ENCODE data around the gene KBTBD6. TPM values are rescaled to one million over a fixed set of nuclear protein-coding genes. Genes with fewer than 3 reads are reported as not detected.
A peak's percentile ranks its signal among the peaks of the same experiment; 100 is the strongest.
"Not testable (repeated sequence)": the region's sequence is repeated elsewhere in the genome, so short reads cannot be mapped to it uniquely, and the experiment has no call there.

The KBTBD6 gene
- total RNA-seq, 1 experiment from 2014 or later, result 9.1 TPM

DNA sequence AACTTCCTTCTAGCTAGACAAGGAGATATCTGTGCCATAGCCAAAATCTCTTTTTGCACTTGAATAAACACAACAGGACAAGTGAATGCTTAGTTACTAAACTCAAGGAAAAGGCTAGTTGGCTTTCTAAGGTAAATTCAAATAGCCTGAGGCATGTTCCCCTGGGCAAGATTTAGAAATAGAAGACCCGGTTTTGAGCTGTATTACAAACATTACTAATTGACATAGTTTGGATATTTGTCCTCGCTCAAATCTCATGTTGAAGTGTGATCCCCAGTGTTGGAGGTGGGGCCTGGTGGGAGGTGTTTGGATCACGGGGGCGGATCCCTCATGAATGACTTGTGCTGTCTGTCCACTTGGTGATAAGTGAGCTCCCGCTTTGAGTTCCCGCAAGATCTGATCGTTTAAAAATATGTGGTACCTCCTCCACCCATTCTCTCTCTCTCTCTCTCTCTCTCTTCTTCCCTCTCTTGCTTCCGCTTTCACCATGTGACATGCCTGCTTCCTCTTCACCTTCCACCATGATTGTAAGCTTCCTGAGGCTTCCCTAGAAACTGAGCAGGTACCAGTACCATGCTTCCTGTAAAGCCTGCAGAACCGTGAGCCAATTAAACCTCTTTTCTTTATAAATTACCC is 3.9 kb upstream of the KBTBD6 start:
- Histone ChIP-seq H3K4me1 (ENCODE audit: control insufficient read depth in 1 of 2, insufficient read depth in 2 of 2, low read length in 2 of 2) (peaks cover 2 to 44% of the 10 kb centered on the region in 2 experiments; a peak in 3 of 4 replicates), H3K4me2 (ENCODE audit: low read length) (no peak overlapping the region), H3K9me3 (ENCODE audit: control insufficient read depth in 1 of 2, insufficient read depth in 1 of 2, low read depth in 1 of 2, low read length in 2 of 2) (no peaks in the 10 kb centered on the region), H3K27ac (ENCODE audit: low read depth, low read length) (no peak overlapping the region), H2AFZ (ENCODE audit: low read depth, low read length, poor library complexity, severe bottlenecking) (no peak overlapping the region), H3K27me3 (ENCODE audit: insufficient read depth, low read length) (no peaks in the 10 kb centered on the region), H4K20me1 (ENCODE audit: insufficient read depth) (no peaks in the 10 kb centered on the region), H3K36me3 (ENCODE audit: control insufficient read depth in 1 of 2, insufficient read depth in 2 of 2, low read length in 2 of 2) (no peaks in the 10 kb centered on the region), H3K79me2 (ENCODE audit: insufficient read depth, low read length) (peaks cover 16% of the 10 kb centered on the region), H3K9me2 (ENCODE audit: insufficient read depth) (no peaks in the 10 kb centered on the region), H3K9ac (ENCODE audit: low read length) (no peak overlapping the region), H3K4me3 (replicated peaks in 1 of 2; ENCODE audit: low read depth in 1 of 2, low read length in 2 of 2) (no peak overlapping the region)
- DNase-seq (ENCODE audit: low read depth, low spot score) (no peak), ATAC-seq (no peak)
- no TSS peak for BruUV-seq (replicated peaks)
- RAD21 ChIA-PET (ENCODE audit: low non-redundant PET in 1 of 2, low total read pairs in 2 of 2, uncharacterized antibody in 2 of 2, unreplicated experiment in 2 of 2), result no interaction called here
- no peak for TF ChIP-seq CBX3 (IDR thresholded peaks at IDR 0.05; ENCODE audit: low read depth)
- POLR2A ChIA-PET, result no interaction called here
- intact Hi-C loops (cut with micrococcal nuclease), result no loop called here
- CTCF ChIA-PET, result no interaction called here

DNA sequence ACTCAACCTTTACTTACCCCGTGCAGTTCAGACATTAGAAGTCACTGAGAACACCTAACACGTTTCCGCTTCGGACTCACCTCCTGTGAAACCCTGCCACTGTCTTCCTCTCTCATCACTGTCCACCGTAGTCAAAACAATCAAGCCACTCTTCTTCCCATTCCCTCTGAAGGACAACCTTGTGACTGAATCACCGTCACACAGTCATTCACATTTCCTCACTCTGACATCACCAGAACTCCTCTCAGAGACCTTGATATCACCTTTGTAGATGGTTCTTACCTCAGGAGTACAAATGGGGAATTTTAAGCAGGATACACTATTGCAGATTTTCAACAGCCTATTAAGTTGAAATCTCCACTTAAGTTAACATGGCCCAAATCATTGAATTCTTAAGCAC is 1.3 kb upstream of the KBTBD6 start:
- peak overlapping the region; percentile 81; the same call in 1 of the 2 replicates for H3K9ac ChIP-seq (ENCODE audit: low read length)
- BruUV-seq (replicated peaks), result no TSS peak
- H4K20me1 ChIP-seq (ENCODE audit: insufficient read depth), result no peaks in the 10 kb centered on the region
- H3K36me3 ChIP-seq (ENCODE audit: control insufficient read depth in 1 of 2, insufficient read depth in 2 of 2, low read length in 2 of 2), result peaks cover 0 to 9% of the 10 kb centered on the region in 2 experiments; a peak in 1 of 4 replicates
- peak overlapping the region; percentile 74 to 75 for H3K4me3 ChIP-seq (replicated peaks in 1 of 2; ENCODE audit: low read depth in 1 of 2, low read length in 2 of 2)
- intact Hi-C loops (cut with micrococcal nuclease), result loop anchor here (2.0 kb wide), 1 partner anchor 73 kb away; the partner anchor contains the start of gene WBP4
- H3K4me2 ChIP-seq (ENCODE audit: low read length), result peak overlapping the region; percentile 77
- H3K27me3 ChIP-seq (ENCODE audit: insufficient read depth, low read length), result no peaks in the 10 kb centered on the region
- no peaks in the 10 kb centered on the region for H3K9me3 ChIP-seq (ENCODE audit: control insufficient read depth in 1 of 2, insufficient read depth in 1 of 2, low read depth in 1 of 2, low read length in 2 of 2)
- H3K9me2 ChIP-seq (ENCODE audit: insufficient read depth), result no peaks in the 10 kb centered on the region
- DNase-seq (ENCODE audit: low read depth, low spot score) (no peak), ATAC-seq (no peak)
- ChIA-PET RAD21 (ENCODE audit: low non-redundant PET in 1 of 2, low total read pairs in 2 of 2, uncharacterized antibody in 2 of 2, unreplicated experiment in 2 of 2) (no interaction called here), CTCF (no interaction called here), POLR2A (no interaction called here)
- no peak overlapping the region for H2AFZ ChIP-seq (ENCODE audit: low read depth, low read length, poor library complexity, severe bottlenecking)
- peaks cover 38% of the 10 kb centered on the region for H3K79me2 ChIP-seq (ENCODE audit: insufficient read depth, low read length)
- TF ChIP-seq JUND (IDR thresholded peaks at IDR 0.05), result no peak
- TF ChIP-seq, protein P1, sequence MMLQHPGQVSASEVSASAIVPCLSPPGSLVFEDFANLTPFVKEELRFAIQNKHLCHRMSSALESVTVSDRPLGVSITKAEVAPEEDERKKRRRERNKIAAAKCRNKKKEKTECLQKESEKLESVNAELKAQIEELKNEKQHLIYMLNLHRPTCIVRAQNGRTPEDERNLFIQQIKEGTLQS (IDR thresholded peaks at IDR 0.05), result no peak
- TF ChIP-seq EZH2phosphoT487 (IDR thresholded peaks at IDR 0.05; ENCODE audit: borderline replicate concordance), result no peak
- TF ChIP-seq CBX3 (IDR thresholded peaks at IDR 0.05; ENCODE audit: low read depth), result no peak
- TF ChIP-seq SRF (IDR thresholded peaks at IDR 0.05; ENCODE audit: low read depth), result no peak
- no peak for TF ChIP-seq POLR2AphosphoS5 (IDR thresholded peaks at IDR 0.05; ENCODE audit: low read depth, low read length)
- TF ChIP-seq SIN3A (IDR thresholded peaks at IDR 0.05; ENCODE audit: low read depth), result no peak
- no peak for TF ChIP-seq TCF7L2 (IDR thresholded peaks at IDR 0.05; ENCODE audit: borderline replicate concordance, extremely low read depth, insufficient read depth, insufficient read length)
- TF ChIP-seq EGR1 (IDR thresholded peaks at IDR 0.05; ENCODE audit: low read depth), result no peak
- TF ChIP-seq SP1 (IDR thresholded peaks at IDR 0.05; ENCODE audit: low read depth), result no peak
- TF ChIP-seq FOSL1 (IDR thresholded peaks at IDR 0.05; ENCODE audit: low read depth), result no peak
- TF ChIP-seq EZH2 (IDR thresholded peaks at IDR 0.05), result no peak
- TF ChIP-seq POLR2A (IDR thresholded peaks at IDR 0.05; ENCODE audit: borderline replicate concordance, extremely low read depth, insufficient read depth, insufficient read length), result no peak
- no peak for TF ChIP-seq YY1 (IDR thresholded peaks at IDR 0.05; ENCODE audit: extremely low read depth, insufficient replicate concordance, low read depth, low read length)
- TF ChIP-seq CEBPB (IDR thresholded peaks at IDR 0.05; ENCODE audit: low read depth), result no peak
- peaks cover 2 to 37% of the 10 kb centered on the region in 2 experiments; a peak in 3 of 4 replicates for H3K4me1 ChIP-seq (ENCODE audit: control insufficient read depth in 1 of 2, insufficient read depth in 2 of 2, low read length in 2 of 2)
- no peak overlapping the region for H3K27ac ChIP-seq (ENCODE audit: low read depth, low read length)

DNA sequence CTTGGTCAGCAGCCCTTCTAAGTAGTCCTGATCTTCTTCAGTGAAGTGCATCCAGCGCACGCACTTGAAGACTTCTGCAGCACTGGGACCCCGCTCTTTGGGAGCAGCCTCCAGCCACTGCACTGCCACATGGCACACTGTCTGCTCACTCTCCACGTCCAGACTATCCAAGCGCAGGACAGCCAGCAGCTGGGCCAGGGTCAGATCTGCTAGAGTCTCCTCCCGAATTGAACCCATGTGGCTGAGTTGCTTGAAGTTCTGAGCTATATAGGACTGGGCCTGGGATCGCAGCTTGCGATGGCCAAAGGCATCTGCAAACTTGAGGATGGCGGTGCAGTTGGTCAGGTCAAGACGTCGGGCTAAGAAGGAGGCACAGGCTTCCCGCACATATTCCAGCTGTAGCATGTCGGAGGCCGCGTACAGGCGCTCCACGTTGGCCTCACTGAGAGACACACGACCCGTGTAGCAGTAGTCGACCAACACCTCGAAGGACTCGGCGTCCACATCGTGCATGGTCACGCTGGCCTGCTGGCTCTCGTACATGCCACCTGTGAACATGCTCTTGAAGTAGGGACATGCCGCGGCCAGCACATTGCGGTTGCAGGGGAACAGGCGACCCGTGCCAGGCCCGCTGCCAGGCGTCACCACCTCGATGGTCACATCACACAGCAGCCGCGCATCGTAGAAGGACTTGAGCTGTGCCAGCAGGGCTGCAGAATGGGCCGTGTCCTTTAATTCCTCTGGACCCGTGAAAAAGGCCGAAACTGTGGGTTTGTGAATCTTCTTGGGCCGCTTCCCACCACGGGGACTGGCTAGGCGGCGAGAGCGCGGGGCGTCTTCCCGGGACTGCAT is 716 bp downstream of the KBTBD6 start:
- H3K27me3 ChIP-seq (ENCODE audit: insufficient read depth, low read length); H2AFZ ChIP-seq (ENCODE audit: low read depth, low read length, poor library complexity, severe bottlenecking); H3K9me2 ChIP-seq (ENCODE audit: insufficient read depth); POLR2A ChIA-PET; RAD21 ChIA-PET (ENCODE audit: low non-redundant PET in 1 of 2, low total read pairs in 2 of 2, uncharacterized antibody in 2 of 2, unreplicated experiment in 2 of 2); H4K20me1 ChIP-seq (ENCODE audit: insufficient read depth); H3K36me3 ChIP-seq (ENCODE audit: control insufficient read depth in 1 of 2, insufficient read depth in 2 of 2, low read length in 2 of 2); CTCF ChIA-PET; DNase-seq (ENCODE audit: low read depth, low spot score); H3K9me3 ChIP-seq (ENCODE audit: control insufficient read depth in 1 of 2, insufficient read depth in 1 of 2, low read depth in 1 of 2, low read length in 2 of 2): not testable (repeated sequence)
- Histone ChIP-seq H3K27ac (ENCODE audit: low read depth, low read length) (peak overlapping the region; percentile 65), H3K4me2 (ENCODE audit: low read length) (peak overlapping the region; percentile 77), H3K9ac (ENCODE audit: low read length) (peak overlapping the region; percentile 81), H3K4me3 (replicated peaks in 1 of 2; ENCODE audit: low read depth in 1 of 2, low read length in 2 of 2) (peak overlapping the region; percentile 74 to 75), H3K79me2 (ENCODE audit: insufficient read depth, low read length) (peaks cover 47% of the 10 kb centered on the region), H3K4me1 (ENCODE audit: control insufficient read depth in 1 of 2, insufficient read depth in 2 of 2, low read length in 2 of 2) (peaks cover 2 to 17% of the 10 kb centered on the region in 2 experiments; a peak in 2 of 4 replicates)
- intact Hi-C loops (cut with micrococcal nuclease), result loop anchor here (1.0 to 2.0 kb wide), 2 partner anchors 62 to 71 kb away; partner anchors contain the start of genes KBTBD7 and WBP4
- BruUV-seq (replicated peaks), result TSS peak; percentile 63
- ATAC-seq, result peak; percentile 24; the same call in 1 of the 2 replicates
